ENCODE data around the gene COL5A3.

DNA sequence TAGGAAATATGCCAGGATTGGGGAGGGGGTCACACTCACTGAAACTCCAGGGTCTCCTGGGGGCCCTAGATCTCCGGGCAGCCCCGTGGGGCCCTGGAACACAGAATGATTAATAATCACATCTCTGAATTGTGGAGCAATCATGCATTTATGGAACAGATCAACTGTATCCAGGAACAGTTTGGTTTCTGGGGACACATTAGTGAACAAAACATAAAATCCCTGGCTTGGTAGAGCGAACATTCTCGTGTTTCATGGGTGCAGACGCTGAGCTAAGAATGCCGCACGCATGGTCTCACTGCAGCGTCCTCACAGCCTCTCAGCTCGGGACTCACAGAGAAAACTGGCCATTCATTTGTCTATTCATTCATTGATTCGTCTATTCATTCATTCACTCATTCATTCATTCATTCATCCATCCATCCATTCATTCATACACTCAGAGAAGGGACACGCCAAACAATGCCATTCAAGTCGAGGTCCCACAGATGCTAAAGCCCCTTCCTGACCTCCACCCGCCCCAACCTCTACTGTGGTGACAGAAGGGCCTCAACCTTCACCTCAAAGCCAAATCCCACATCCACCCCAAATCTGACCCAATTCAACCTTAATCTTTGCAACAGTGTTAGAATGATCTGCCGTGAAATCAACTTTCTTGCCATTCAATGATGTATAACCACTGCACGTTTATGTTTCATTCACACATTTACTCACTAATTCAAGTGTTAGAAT, 39.0 kb downstream of the COL5A3 start:
- TF ChIP-seq POLR2A (IDR thresholded peaks at IDR 0.05), result no peak
- TF ChIP-seq, protein P1, sequence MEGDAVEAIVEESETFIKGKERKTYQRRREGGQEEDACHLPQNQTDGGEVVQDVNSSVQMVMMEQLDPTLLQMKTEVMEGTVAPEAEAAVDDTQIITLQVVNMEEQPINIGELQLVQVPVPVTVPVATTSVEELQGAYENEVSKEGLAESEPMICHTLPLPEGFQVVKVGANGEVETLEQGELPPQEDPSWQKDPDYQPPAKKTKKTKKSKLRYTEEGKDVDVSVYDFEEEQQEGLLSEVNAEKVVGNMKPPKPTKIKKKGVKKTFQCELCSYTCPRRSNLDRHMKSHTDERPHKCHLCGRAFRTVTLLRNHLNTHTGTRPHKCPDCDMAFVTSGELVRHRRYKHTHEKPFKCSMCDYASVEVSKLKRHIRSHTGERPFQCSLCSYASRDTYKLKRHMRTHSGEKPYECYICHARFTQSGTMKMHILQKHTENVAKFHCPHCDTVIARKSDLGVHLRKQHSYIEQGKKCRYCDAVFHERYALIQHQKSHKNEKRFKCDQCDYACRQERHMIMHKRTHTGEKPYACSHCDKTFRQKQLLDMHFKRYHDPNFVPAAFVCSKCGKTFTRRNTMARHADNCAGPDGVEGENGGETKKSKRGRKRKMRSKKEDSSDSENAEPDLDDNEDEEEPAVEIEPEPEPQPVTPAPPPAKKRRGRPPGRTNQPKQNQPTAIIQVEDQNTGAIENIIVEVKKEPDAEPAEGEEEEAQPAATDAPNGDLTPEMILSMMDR (IDR thresholded peaks at IDR 0.05 in 4 of 5, conservative IDR thresholded peaks at IDR 0.05 in 1 of 5), result no peak
